HUES6 (cell line): ENCODE results near the gene FAM83G.

ENCODE experiments used
- H3K27ac ChIP-seq: 2 replicates; pipeline ENCODE4 v1.7.0; 2013; ENCODE audit warnings: low read depth, mild to moderate bottlenecking, low read length, inconsistent platforms
- H3K27me3 ChIP-seq: 2 replicates; pipeline ENCODE4 v1.6.1; 2013; ENCODE audit warnings: low read length; ENCODE audit not compliant: control insufficient read depth, insufficient read depth
- H3K36me3 ChIP-seq: 2 replicates; pipeline ENCODE4 v1.6.1; 2013; ENCODE audit warnings: low read length; ENCODE audit not compliant: control insufficient read depth, insufficient read depth
- H3K4me1 ChIP-seq: 2 replicates; pipeline ENCODE4 v1.6.1; 2013; ENCODE audit warnings: low read length; ENCODE audit not compliant: control insufficient read depth, insufficient read depth
- H3K4me3 ChIP-seq: 2 replicates; pipeline ENCODE4 v1.5.1; 2013; ENCODE audit warnings: low read depth, low read length
- H3K9ac ChIP-seq: one replicate; pipeline ENCODE4 v1.6.1; 2013; ENCODE audit warnings: mild to moderate bottlenecking, low read length
- H3K9me3 ChIP-seq: 2 replicates; pipeline ENCODE4 v1.6.1; 2013; ENCODE audit warnings: low read depth, low read length; ENCODE audit not compliant: control insufficient read depth, insufficient read depth

FAM83G gene

DNA sequence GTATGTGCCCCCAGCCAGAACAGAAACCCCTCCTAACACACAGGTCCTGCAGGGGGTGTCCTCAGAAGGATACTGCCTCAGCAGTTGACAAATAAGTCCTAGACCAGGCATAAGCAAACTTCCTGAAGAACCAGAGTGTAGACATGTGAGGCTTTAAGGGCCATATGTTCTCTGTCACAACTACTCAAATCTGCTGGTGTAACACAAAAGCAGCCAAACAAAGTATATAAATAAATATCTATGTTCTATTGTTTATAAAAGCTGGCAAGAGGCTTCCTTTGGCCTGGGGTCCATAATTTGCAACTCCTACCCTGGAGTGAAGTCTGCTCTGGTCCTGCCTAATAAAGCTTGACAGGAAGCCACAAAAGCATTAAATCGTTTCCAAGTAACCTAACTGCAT is 9.9 kb downstream of the FAM83G start:
- Histone ChIP-seq H3K4me3 (no peak overlapping the region), H3K36me3 (peaks cover 41% of the 10 kb centered on the region), H3K27ac (no peak overlapping the region), H3K9me3 (no peaks in the 10 kb centered on the region), H3K27me3 (no peaks in the 10 kb centered on the region), H3K9ac (no peak overlapping the region), H3K4me1 (peaks cover 6% of the 10 kb centered on the region; the same call in 1 of the 2 replicates)

DNA sequence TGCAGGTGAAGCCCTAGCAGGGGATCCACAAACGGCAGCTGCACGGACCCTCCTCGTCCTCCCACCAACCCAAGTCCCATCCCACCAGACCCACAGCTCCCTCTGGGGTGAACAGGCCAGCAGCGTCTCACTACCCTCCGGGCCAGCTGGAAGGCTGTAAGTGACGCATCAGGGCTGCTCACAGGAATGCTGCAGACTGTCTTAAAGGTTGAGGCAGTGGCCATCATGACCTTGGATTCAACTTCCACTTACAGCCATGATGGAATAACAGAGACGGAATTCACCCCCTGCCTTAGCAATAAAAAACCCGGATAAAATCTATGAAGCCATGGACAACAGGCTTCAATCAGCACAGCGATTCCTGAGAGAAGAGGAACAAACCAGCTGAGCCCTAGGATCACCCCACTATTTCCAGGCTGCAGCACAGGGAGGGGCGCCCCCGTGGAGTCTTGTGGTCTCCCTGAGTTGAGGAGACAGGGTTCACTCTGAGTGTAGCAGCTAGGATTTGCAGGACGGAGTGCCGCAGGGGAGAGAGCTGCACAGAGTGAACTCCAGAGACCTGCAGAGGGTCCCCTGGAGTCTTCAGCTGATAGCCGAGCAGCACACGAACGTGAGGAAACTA is 10.5 kb downstream of the FAM83G start:
- H3K9ac ChIP-seq, result no peak overlapping the region
- H3K4me1 ChIP-seq, result peaks cover 6% of the 10 kb centered on the region; the same call in 1 of the 2 replicates
- no peak overlapping the region for H3K4me3 ChIP-seq
- no peaks in the 10 kb centered on the region for H3K9me3 ChIP-seq
- H3K36me3 ChIP-seq, result peaks cover 42% of the 10 kb centered on the region
- no peak overlapping the region for H3K27ac ChIP-seq
- H3K27me3 ChIP-seq, result no peaks in the 10 kb centered on the region

DNA sequence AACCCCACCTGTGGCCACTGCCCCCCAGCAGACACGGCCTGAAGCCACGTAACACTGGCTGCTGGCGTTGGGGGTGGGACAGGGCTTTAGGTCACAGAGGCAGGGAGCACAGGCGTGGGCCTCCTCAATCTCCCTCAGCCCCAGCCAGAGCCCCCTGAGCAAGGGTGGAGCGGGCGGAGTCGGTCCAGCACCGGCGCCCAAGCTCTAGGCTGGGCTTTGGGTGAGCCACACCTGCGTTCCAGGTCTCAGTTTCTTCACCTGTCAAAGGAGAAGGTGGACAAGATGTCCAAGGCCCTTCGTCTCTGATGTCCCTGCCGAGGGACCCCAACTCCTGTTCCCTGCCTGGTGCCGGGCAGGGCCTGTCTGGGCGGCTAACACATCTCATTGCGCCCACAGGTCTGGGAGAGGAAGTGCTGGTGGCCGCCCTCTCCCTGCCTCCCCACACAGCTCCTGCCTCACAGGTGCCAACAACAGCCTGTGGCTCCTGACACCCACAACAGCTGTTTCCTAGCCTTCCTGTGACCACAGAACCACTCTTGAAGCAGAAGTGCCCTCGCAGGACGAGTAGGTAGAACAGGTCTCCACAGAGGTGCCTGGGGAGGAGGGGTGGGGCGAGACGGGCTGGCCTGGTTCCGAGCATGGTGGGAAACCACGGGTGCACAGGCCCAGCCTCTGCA is 12.0 kb downstream of the FAM83G start:
- Histone ChIP-seq H3K27ac (no peak overlapping the region), H3K27me3 (no peaks in the 10 kb centered on the region), H3K4me1 (peaks cover 6% of the 10 kb centered on the region; the same call in 1 of the 2 replicates), H3K4me3 (no peak overlapping the region), H3K9me3 (no peaks in the 10 kb centered on the region), H3K36me3 (peaks cover 53% of the 10 kb centered on the region), H3K9ac (no peak overlapping the region)

DNA sequence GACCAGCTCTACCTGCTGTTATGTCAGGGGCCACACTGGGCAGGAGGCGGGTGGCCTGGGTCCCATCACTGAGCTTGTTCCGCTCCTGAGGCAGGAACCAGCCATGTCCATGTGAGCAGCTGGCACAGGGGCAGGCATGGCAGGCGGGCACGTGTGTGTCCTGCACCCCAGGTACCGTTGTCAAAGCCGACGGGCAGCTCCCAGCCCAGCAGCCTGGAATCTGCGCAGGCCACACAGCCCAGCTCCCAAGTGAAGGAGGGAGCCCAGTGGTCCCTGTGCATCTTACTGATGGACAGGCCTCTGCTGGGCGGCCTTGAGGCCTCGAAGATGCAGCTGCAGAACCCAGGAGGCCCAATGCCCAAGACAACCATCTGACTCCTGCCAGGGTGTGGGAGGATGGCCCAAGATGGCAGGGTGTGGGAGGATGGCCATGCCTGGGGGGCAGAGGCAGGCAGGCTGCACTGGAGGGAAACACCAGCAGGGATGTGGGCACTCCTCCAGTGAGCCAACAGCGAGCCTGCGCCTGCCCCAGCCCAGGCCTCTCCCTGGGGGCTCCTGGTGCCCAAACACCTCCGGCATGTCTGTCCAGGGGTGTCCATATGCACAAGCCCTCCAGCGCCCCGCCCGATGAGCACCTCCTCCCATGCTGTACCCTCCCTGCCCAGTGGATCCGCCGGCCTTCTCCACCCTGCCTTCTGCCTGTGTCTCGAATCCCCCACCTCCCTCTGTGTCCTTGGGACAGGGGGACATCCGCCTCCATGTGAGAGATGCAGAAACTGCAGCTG is 12.8 kb downstream of the FAM83G start:
- peaks cover 55% of the 10 kb centered on the region for H3K36me3 ChIP-seq

DNA sequence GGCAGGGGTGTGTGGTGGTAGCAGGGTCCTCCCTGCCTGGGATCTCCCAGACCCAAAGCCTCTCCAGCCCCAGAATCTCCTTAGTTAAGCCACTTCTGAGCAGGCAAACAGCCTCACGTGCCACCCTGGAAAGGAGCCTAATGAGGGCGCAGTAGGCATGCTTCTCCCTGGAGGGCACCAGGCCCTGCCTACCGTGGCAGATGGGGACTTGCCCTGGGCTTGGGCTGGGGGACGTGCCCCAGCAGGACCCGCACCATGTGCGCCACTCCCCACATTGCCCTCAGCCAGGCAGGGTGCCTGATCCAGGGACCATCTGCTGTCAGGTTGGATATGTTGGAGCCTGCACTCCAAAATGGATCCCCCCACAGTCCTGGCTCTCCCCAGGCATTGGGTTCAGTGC is 14.2 kb downstream of the FAM83G start:
- H3K36me3 ChIP-seq, result peaks cover 64% of the 10 kb centered on the region
- no peak overlapping the region for H3K27ac ChIP-seq
- no peak overlapping the region for H3K4me3 ChIP-seq
- H3K9ac ChIP-seq, result no peak overlapping the region
- peaks cover 6% of the 10 kb centered on the region; the same call in 1 of the 2 replicates for H3K4me1 ChIP-seq
- H3K27me3 ChIP-seq, result no peaks in the 10 kb centered on the region
- no peaks in the 10 kb centered on the region for H3K9me3 ChIP-seq

More for the DNA sequence above, 12.8 kb downstream of the FAM83G start:
- H3K27ac ChIP-seq, result no peak overlapping the region
- H3K4me1 ChIP-seq, result peaks cover 6% of the 10 kb centered on the region; the same call in 1 of the 2 replicates
- no peaks in the 10 kb centered on the region for H3K27me3 ChIP-seq
- no peaks in the 10 kb centered on the region for H3K9me3 ChIP-seq
- no peak overlapping the region for H3K4me3 ChIP-seq
- H3K9ac ChIP-seq, result no peak overlapping the region

DNA sequence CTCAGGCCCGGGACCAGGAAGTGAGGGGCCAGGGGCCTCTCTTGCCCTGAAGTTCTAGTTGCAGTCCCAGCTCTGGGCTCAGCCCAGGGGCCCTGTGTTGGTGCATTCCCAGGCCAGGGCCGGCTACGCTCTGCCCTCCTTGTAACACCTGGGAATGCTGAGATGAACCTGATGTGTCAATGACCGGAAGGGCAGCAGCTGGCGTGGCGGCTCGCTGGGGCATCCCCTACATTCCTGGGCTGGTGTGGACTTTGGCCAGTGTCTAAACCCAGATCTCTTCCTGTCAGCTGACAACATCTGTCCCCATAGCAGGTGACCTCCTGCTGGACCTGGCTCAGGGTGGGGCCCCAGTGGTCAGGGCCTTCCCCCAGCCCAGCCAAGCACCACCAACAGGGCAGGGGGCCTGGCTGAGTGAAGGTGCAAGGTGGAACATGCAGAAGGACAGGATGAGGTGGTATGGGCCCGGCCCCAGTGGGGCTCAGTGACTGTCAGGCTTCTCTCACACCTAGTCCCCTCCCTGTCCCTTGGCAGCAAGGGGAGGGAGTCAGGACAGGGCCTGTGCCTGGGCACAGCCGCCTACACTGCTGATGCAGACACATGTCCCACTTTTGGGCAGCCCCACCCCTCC is 15.9 kb downstream of the FAM83G start:
- H3K4me3 ChIP-seq, result no peak overlapping the region
- no peak overlapping the region for H3K27ac ChIP-seq
- no peak overlapping the region for H3K9ac ChIP-seq
- no peaks in the 10 kb centered on the region for H3K27me3 ChIP-seq
- H3K36me3 ChIP-seq, result peaks cover 73% of the 10 kb centered on the region
- H3K9me3 ChIP-seq, result no peaks in the 10 kb centered on the region
- peaks cover under 1% of the 10 kb centered on the region; the same call in 1 of the 2 replicates for H3K4me1 ChIP-seq

DNA sequence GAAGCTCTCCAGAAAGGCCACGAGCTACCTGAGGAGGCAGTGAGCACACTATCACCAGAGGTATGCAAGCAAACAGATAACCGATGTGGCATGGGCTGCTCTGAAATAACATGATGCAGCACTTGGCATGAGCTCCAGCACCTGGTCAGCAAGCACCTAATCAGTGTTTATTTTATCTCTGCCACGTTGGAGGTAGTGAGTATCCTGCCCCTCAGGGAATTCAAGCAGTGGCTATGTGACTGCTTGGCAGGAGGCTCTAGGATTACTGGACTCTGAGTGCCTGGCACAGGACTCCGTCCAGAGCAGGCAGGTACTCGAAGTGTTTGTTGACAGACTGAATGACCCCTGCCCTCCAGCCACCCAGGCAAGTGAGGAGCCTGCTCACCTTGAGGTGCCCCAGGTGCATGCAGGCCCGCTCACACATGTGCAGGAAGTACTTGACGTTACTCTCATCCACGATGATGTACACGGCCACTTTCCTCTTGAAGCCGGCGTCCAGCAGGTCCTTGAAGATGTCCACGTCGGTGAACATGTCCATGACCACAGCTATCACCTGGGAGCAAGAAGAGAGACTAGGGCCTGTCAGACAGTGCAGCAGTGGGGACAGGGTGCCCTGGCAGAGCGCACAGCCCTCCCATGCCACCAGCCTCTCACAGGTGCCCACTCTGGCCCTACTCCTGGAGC is 16.6 kb downstream of the FAM83G start:
- Histone ChIP-seq H3K9ac (no peak overlapping the region), H3K4me3 (no peak overlapping the region)

DNA sequence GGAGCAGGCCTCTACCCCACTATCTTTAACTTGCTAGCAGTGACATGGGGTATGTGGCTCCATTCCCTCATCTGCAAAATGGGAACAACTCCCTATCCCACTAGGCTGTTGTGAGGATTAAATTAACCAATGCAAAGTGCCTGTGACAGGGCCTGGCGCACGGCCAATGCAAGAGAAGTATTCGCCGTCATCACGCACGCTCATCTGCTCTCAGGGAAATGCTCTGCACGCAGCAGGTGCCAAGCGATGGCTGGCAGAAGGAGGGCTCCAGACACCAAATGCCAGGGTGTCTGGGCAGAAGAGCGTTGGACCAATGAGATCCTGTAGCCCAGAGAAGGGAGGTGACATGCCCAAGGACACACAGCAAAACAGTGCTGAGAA is 17.3 kb downstream of the FAM83G start:
- Histone ChIP-seq H3K9ac (no peak overlapping the region), H3K9me3 (no peaks in the 10 kb centered on the region), H3K4me1 (peaks cover 3% of the 10 kb centered on the region; the same call in 1 of the 2 replicates), H3K27ac (no peak overlapping the region), H3K27me3 (no peaks in the 10 kb centered on the region), H3K4me3 (no peak overlapping the region), H3K36me3 (peaks cover 75% of the 10 kb centered on the region)

More for the DNA sequence above, 16.6 kb downstream of the FAM83G start:
- Histone ChIP-seq H3K27me3 (no peaks in the 10 kb centered on the region), H3K27ac (no peak overlapping the region), H3K4me1 (no peaks in the 10 kb centered on the region), H3K9me3 (no peaks in the 10 kb centered on the region), H3K36me3 (peaks cover 73% of the 10 kb centered on the region)

DNA sequence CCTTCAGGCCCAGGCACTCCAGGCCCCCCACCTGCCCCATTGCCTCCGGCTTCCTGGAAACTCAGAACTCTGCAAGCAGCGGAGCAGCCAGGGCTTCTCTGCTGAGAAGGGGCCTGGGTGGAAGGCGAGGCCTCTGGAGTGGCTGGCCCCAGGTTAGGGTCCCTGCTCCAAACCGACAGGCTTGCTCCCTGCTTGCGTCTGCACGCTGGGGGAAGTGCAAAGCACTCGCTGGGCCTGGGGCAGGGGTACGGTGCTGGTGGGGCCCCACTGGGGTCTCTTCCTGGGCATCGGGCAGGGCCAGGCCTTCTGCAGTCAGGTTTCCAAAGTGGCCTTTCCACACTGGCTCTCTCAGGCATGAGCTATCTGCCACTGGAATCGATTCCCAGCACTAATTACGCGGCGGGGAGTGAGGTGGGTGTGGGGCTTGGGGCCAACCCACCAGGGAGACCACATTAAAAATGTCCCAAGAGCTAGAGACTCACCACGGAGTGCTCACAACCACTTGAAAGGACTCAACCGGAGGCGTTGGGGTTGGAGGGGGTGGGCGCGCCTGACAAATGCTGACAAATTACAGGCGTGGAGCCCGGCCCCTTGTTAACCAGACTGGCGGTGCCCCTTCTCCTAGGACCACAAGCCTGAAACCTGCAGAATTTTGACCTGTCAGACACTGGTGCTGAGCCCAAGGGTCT is 17.9 kb downstream of the FAM83G start:
- Histone ChIP-seq H3K4me1 (peaks cover 8% of the 10 kb centered on the region; the same call in 1 of the 2 replicates), H3K9ac (no peak overlapping the region), H3K9me3 (no peaks in the 10 kb centered on the region), H3K27ac (no peak overlapping the region), H3K36me3 (peaks cover 75% of the 10 kb centered on the region), H3K4me3 (no peak overlapping the region), H3K27me3 (no peaks in the 10 kb centered on the region)

DNA sequence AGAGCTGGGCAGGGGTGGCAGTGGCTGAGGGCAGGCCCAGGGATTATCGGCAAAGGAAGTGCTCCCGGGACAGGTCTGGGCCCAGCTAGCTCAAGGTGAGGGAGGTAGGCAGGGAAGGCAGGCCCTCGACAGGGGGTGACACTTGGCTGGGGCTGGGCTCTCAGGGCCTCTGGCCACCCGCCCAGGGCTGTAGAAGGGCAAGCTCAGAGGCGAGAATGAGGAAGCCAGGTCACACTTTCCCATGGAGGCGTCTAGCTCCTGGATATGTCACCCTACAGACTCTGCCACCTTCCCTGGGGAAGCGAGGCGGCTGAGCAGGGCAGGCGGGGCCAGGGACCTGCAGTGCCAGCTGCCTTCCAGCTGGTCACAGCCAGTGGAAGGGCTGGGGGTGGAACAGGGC is 19.1 kb downstream of the FAM83G start:
- Histone ChIP-seq H3K4me3 (no peak overlapping the region), H3K27me3 (no peaks in the 10 kb centered on the region), H3K36me3 (peaks cover 67% of the 10 kb centered on the region), H3K9ac (no peak overlapping the region), H3K9me3 (no peaks in the 10 kb centered on the region), H3K27ac (no peak overlapping the region), H3K4me1 (peaks cover 14% of the 10 kb centered on the region; the same call in 1 of the 2 replicates)
